GM23338 (cell line): ENCODE results near the gene FNIP2. TPM values are rescaled to one million over a fixed set of nuclear protein-coding genes. Genes with fewer than 3 reads are reported as not detected.

ENCODE experiments used
- ATAC-seq: fragments of 200-7000 bp; cut with Tn5 transposase; 3 replicates; pipeline ENCODE4 v1.9.1; 2020
- DNase-seq: peaks from one replicate; pipeline ENCODE4 v3.0.0-alpha.2; 2015; ENCODE audit warnings: low spot score
- H2AFZ ChIP-seq: fragments of 200-600 bp; sonication (generic); 2 replicates; pipeline ENCODE4 v1.8.0; 2016; ENCODE audit warnings: antibody characterized with exemption, mild to moderate bottlenecking, moderate library complexity
- H3F3A ChIP-seq: fragments of 200-600 bp; sonication (generic); replicated peaks from 2 replicates; pipeline ENCODE4 v1.8.0; 2017; ENCODE audit warnings: antibody characterized with exemption, mixed run types, low read depth
- H3K27ac ChIP-seq: fragments of 200-600 bp; sonication (generic); 2 replicates; pipeline ENCODE4 v1.6.1; 2016; ENCODE audit warnings: low read depth
- H3K27me3 ChIP-seq: fragments of 200-600 bp; sonication (generic); 2 replicates; pipeline ENCODE4 v1.8.0; 2016; ENCODE audit warnings: mild to moderate bottlenecking, mixed run types, moderate library complexity; ENCODE audit not compliant: insufficient read depth
- H3K36me3 ChIP-seq: fragments of 200-600 bp; sonication (generic); 2 replicates; pipeline ENCODE4 v1.8.0; 2016; ENCODE audit warnings: mild to moderate bottlenecking; ENCODE audit not compliant: insufficient read depth
- H3K4me1 ChIP-seq: fragments of 200-600 bp; sonication (generic); 2 replicates; pipeline ENCODE4 v1.8.0; 2016; ENCODE audit warnings: mild to moderate bottlenecking, moderate library complexity; ENCODE audit not compliant: insufficient read depth
- H3K4me2 ChIP-seq: fragments of 200-600 bp; sonication (generic); 2 replicates; pipeline ENCODE4 v1.7.1; 2017; ENCODE audit warnings: mixed run types
- H3K4me3 ChIP-seq: fragments of 200-600 bp; sonication (generic); 2 replicates; pipeline ENCODE4 v1.6.1; 2016; ENCODE audit warnings: mixed run types
- H3K79me2 ChIP-seq: fragments of 200-600 bp; sonication (generic); replicated peaks from 2 replicates; pipeline ENCODE4 v1.8.0; 2017; ENCODE audit warnings: mild to moderate bottlenecking; ENCODE audit not compliant: insufficient read depth
- H3K9me2 ChIP-seq: fragments of 200-600 bp; sonication (generic); 2 replicates; pipeline ENCODE4 v1.8.0; 2017; ENCODE audit not compliant: insufficient read depth
- H4K20me1 ChIP-seq: fragments of 200-600 bp; sonication (generic); replicated peaks from 2 replicates; pipeline ENCODE4 v1.8.0; 2017; ENCODE audit warnings: mild to moderate bottlenecking; ENCODE audit not compliant: insufficient read depth
- H3K27ac Mint-ChIP-seq: 2 replicates; pipeline ENCODE4 v1.8.0; 2020; ENCODE audit warnings: inconsistent platforms, mild to moderate bottlenecking, moderate library complexity, mixed read lengths
- H3K27me3 Mint-ChIP-seq: 3 replicates; pipeline ENCODE4 v1.8.0; 2022; ENCODE audit warnings: low read depth, mild to moderate bottlenecking, moderate library complexity, mixed read lengths, inconsistent platforms; ENCODE audit not compliant: insufficient read depth, poor library complexity
- H3K36me3 Mint-ChIP-seq: 3 replicates; pipeline ENCODE4 v1.8.0; 2021; ENCODE audit warnings: low read depth, mild to moderate bottlenecking, inconsistent platforms, moderate library complexity, mixed read lengths
- H3K4me1 Mint-ChIP-seq: 3 replicates; pipeline ENCODE4 v1.8.0; 2020; ENCODE audit warnings: mild to moderate bottlenecking, inconsistent platforms, mixed read lengths
- H3K4me3 Mint-ChIP-seq: 3 replicates; pipeline ENCODE4 v1.8.0; 2021; ENCODE audit warnings: moderate library complexity, mild to moderate bottlenecking, inconsistent platforms, mixed read lengths
- H3K9me3 Mint-ChIP-seq: 3 replicates; pipeline ENCODE4 v1.8.0; 2020; ENCODE audit warnings: moderate library complexity, mild to moderate bottlenecking, inconsistent platforms, mixed read lengths
- CREB1 ChIP-seq: fragments of 250-450 bp; sonication (Bioruptor Pico); IDR thresholded peaks from 2 replicates; pipeline ENCODE4 v1.5.0; 2020; ENCODE audit warnings: low read depth, mild to moderate bottlenecking, moderate library complexity
- EZH2 ChIP-seq: fragments of 200-600 bp; sonication (generic); IDR thresholded peaks from one replicate; pipeline ENCODE4 v1.8.0; 2017; ENCODE audit warnings: antibody characterized with exemption, mild to moderate bottlenecking, low read depth; ENCODE audit not compliant: unreplicated experiment
- EZH2phosphoT487 ChIP-seq: fragments of 200-600 bp; sonication (generic); IDR thresholded peaks from one replicate; pipeline ENCODE4 v1.8.1; 2018; ENCODE audit warnings: antibody characterized with exemption; ENCODE audit not compliant: unreplicated experiment
- JUNB ChIP-seq: IDR thresholded peaks from one replicate; pipeline ENCODE4 v1.6.1; 2016; ENCODE audit warnings: antibody characterized with exemption; ENCODE audit not compliant: unreplicated experiment
- NANOG ChIP-seq: IDR thresholded peaks from 2 replicates; pipeline ENCODE4 v1.6.1; 2016; ENCODE audit warnings: antibody characterized with exemption, borderline replicate concordance
- POLR2AphosphoS5 ChIP-seq: IDR thresholded peaks from 2 replicates; pipeline ENCODE4 v1.6.1; 2016; ENCODE audit warnings: antibody characterized with exemption, low read depth
- STAT1 ChIP-seq: IDR thresholded peaks from one replicate; pipeline ENCODE4 v1.6.1; 2016; ENCODE audit warnings: antibody characterized with exemption; ENCODE audit not compliant: unreplicated experiment
- ZNF114 ChIP-seq: fragments of 250-450 bp; sonication (Bioruptor Pico); IDR thresholded peaks from 2 replicates; pipeline ENCODE4 v1.5.0; 2020; ENCODE audit warnings: mild to moderate bottlenecking, moderate library complexity
- ZNF331 ChIP-seq: fragments of 250-450 bp; sonication (Bioruptor Pico); IDR thresholded peaks from 2 replicates; pipeline ENCODE4 v1.5.0; 2020; ENCODE audit warnings: low read depth, mild to moderate bottlenecking, moderate library complexity
- polyA plus RNA-seq: library from polyadenylated mRNA; unstranded; fragments of >200 nt; fragmentation: Nextera tagmentation; extraction: Ambion mirVana; gene quantifications from 2 replicates; pipeline ENCODE4 v1.2.1, GENCODE V29; 2016
- total RNA-seq: library from RNA; depleted of rRNA; stranded (reverse); fragments of >200 nt; shearing (Covaris generic); gene quantifications from 2 replicates; pipeline ENCODE4 v1.2.3, GENCODE V29; 2014
- TF ChIP-seq, protein P1 (sequence below), 2 experiments: fragments of 200-600 bp in 1 of 2; sonication (generic) in 1 of 2; conservative IDR thresholded peaks; 2 replicates each; pipeline versions ENCODE4 v1.5.1 to v1.6.1; 2016 to 2017; ENCODE audit warnings: antibody characterized with exemption in 2 of 2, low read depth in 2 of 2, mild to moderate bottlenecking in 2 of 2, moderate library complexity in 1 of 2
- TF ChIP-seq, protein P2 (sequence below): IDR thresholded peaks from 2 replicates; pipeline ENCODE4 v1.6.1; 2016; ENCODE audit warnings: antibody characterized with exemption
- TF ChIP-seq, protein P3 (sequence below): IDR thresholded peaks from one replicate; pipeline ENCODE4 v1.6.1; 2018; ENCODE audit warnings: antibody characterized with exemption; ENCODE audit not compliant: unreplicated experiment
- TF ChIP-seq, protein P4 (sequence below): fragments of 250-450 bp; sonication (Bioruptor Pico); IDR thresholded peaks from 2 replicates; pipeline ENCODE4 v1.5.0; 2020; ENCODE audit warnings: mild to moderate bottlenecking, moderate library complexity

Gene FNIP2
- total and polyA plus RNA-seq, 2 experiments from 2014 or later: 2.7 to 17.2 TPM

DNA sequence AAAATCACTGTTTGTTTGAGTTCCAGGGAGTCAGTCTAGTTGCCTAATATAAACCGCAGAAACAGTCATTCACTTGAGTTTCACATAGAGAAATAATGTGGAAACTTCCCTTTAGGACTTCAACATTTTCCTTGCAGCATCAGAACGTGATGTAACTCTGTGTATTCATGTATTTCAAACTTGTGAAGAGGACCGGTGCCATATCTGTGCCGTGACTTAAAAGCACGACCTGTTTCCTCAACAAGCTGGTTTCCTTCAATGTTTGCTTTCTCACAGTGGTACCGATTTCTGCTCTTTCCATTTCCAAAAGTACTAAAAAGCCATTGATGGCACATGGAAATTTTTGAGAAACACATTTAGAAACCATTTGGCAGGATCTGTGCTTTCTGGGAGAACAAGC, 167.4 kb downstream of the FNIP2 start:
- Histone ChIP-seq H3K4me2 (no peak overlapping the region), H3K27ac (no peak overlapping the region), H3K27me3 (no peaks in the 10 kb centered on the region), H2AFZ (no peak overlapping the region), H3K4me1 (no peaks in the 10 kb centered on the region; the same call in 1 of the 2 replicates), H3F3A (no peaks in the 10 kb centered on the region), H4K20me1 (no peaks in the 10 kb centered on the region), H3K9me2 (peaks cover 2% of the 10 kb centered on the region), H3K36me3 (no peaks in the 10 kb centered on the region), H3K79me2 (no peaks in the 10 kb centered on the region), H3K4me3 (no peak overlapping the region)
- no peak overlapping the region for H3K4me3 Mint-ChIP-seq
- H3K4me1 Mint-ChIP-seq: no peaks in the 10 kb centered on the region
- no peak for TF ChIP-seq EZH2
- TF ChIP-seq, protein P1, sequence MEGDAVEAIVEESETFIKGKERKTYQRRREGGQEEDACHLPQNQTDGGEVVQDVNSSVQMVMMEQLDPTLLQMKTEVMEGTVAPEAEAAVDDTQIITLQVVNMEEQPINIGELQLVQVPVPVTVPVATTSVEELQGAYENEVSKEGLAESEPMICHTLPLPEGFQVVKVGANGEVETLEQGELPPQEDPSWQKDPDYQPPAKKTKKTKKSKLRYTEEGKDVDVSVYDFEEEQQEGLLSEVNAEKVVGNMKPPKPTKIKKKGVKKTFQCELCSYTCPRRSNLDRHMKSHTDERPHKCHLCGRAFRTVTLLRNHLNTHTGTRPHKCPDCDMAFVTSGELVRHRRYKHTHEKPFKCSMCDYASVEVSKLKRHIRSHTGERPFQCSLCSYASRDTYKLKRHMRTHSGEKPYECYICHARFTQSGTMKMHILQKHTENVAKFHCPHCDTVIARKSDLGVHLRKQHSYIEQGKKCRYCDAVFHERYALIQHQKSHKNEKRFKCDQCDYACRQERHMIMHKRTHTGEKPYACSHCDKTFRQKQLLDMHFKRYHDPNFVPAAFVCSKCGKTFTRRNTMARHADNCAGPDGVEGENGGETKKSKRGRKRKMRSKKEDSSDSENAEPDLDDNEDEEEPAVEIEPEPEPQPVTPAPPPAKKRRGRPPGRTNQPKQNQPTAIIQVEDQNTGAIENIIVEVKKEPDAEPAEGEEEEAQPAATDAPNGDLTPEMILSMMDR (conservative IDR thresholded peaks at IDR 0.05; ENCODE audit: low read depth in 2 of 2): no peak
- TF ChIP-seq NANOG: no peak
- no peak for TF ChIP-seq ZNF114 (CRISPR knock-in tag)
- no peak for TF ChIP-seq CREB1 (CRISPR knock-in tag)
- TF ChIP-seq, protein P2, sequence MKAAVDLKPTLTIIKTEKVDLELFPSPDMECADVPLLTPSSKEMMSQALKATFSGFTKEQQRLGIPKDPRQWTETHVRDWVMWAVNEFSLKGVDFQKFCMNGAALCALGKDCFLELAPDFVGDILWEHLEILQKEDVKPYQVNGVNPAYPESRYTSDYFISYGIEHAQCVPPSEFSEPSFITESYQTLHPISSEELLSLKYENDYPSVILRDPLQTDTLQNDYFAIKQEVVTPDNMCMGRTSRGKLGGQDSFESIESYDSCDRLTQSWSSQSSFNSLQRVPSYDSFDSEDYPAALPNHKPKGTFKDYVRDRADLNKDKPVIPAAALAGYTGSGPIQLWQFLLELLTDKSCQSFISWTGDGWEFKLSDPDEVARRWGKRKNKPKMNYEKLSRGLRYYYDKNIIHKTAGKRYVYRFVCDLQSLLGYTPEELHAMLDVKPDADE: no peak
- no peak for TF ChIP-seq JUNB
- TF ChIP-seq, protein P3, sequence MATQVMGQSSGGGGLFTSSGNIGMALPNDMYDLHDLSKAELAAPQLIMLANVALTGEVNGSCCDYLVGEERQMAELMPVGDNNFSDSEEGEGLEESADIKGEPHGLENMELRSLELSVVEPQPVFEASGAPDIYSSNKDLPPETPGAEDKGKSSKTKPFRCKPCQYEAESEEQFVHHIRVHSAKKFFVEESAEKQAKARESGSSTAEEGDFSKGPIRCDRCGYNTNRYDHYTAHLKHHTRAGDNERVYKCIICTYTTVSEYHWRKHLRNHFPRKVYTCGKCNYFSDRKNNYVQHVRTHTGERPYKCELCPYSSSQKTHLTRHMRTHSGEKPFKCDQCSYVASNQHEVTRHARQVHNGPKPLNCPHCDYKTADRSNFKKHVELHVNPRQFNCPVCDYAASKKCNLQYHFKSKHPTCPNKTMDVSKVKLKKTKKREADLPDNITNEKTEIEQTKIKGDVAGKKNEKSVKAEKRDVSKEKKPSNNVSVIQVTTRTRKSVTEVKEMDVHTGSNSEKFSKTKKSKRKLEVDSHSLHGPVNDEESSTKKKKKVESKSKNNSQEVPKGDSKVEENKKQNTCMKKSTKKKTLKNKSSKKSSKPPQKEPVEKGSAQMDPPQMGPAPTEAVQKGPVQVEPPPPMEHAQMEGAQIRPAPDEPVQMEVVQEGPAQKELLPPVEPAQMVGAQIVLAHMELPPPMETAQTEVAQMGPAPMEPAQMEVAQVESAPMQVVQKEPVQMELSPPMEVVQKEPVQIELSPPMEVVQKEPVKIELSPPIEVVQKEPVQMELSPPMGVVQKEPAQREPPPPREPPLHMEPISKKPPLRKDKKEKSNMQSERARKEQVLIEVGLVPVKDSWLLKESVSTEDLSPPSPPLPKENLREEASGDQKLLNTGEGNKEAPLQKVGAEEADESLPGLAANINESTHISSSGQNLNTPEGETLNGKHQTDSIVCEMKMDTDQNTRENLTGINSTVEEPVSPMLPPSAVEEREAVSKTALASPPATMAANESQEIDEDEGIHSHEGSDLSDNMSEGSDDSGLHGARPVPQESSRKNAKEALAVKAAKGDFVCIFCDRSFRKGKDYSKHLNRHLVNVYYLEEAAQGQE: no peak
- TF ChIP-seq STAT1: no peak
- TF ChIP-seq POLR2AphosphoS5: no peak
- no peak for TF ChIP-seq ZNF331 (CRISPR knock-in tag)
- TF ChIP-seq, protein P4, sequence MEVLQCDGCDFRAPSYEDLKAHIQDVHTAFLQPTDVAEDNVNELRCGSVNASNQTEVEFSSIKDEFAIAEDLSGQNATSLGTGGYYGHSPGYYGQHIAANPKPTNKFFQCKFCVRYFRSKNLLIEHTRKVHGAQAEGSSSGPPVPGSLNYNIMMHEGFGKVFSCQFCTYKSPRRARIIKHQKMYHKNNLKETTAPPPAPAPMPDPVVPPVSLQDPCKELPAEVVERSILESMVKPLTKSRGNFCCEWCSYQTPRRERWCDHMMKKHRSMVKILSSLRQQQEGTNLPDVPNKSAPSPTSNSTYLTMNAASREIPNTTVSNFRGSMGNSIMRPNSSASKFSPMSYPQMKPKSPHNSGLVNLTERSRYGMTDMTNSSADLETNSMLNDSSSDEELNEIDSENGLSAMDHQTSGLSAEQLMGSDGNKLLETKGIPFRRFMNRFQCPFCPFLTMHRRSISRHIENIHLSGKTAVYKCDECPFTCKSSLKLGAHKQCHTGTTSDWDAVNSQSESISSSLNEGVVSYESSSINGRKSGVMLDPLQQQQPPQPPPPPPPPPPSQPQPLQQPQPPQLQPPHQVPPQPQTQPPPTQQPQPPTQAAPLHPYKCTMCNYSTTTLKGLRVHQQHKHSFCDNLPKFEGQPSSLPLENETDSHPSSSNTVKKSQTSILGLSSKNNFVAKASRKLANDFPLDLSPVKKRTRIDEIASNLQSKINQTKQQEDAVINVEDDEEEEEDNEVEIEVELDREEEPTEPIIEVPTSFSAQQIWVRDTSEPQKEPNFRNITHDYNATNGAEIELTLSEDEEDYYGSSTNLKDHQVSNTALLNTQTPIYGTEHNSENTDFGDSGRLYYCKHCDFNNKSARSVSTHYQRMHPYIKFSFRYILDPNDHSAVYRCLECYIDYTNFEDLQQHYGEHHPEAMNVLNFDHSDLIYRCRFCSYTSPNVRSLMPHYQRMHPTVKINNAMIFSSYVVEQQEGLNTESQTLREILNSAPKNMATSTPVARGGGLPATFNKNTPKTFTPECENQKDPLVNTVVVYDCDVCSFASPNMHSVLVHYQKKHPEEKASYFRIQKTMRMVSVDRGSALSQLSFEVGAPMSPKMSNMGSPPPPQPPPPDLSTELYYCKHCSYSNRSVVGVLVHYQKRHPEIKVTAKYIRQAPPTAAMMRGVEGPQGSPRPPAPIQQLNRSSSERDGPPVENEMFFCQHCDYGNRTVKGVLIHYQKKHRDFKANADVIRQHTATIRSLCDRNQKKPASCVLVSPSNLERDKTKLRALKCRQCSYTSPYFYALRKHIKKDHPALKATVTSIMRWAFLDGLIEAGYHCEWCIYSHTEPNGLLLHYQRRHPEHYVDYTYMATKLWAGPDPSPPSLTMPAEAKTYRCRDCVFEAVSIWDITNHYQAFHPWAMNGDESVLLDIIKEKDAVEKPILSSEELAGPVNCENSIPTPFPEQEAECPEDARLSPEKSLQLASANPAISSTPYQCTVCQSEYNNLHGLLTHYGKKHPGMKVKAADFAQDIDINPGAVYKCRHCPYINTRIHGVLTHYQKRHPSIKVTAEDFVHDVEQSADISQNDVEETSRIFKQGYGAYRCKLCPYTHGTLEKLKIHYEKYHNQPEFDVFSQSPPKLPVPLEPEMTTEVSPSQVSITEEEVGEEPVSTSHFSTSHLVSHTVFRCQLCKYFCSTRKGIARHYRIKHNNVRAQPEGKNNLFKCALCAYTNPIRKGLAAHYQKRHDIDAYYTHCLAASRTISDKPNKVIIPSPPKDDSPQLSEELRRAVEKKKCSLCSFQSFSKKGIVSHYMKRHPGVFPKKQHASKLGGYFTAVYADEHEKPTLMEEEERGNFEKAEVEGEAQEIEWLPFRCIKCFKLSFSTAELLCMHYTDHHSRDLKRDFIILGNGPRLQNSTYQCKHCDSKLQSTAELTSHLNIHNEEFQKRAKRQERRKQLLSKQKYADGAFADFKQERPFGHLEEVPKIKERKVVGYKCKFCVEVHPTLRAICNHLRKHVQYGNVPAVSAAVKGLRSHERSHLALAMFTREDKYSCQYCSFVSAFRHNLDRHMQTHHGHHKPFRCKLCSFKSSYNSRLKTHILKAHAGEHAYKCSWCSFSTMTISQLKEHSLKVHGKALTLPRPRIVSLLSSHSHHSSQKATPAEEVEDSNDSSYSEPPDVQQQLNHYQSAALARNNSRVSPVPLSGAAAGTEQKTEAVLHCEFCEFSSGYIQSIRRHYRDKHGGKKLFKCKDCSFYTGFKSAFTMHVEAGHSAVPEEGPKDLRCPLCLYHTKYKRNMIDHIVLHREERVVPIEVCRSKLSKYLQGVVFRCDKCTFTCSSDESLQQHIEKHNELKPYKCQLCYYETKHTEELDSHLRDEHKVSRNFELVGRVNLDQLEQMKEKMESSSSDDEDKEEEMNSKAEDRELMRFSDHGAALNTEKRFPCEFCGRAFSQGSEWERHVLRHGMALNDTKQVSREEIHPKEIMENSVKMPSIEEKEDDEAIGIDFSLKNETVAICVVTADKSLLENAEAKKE (CRISPR knock-in tag): no peak
- TF ChIP-seq EZH2phosphoT487: no peak
- ATAC-seq (no peak), DNase-seq (no peak)
- H3K27me3 Mint-ChIP-seq: no peaks in the 10 kb centered on the region
- H3K36me3 Mint-ChIP-seq: no peaks in the 10 kb centered on the region
- H3K9me3 Mint-ChIP-seq: no peaks in the 10 kb centered on the region
- no peak overlapping the region for H3K27ac Mint-ChIP-seq
